WTC11 (cell line): Measurements from ENCODE around the gene MAP7D1. TPM values are rescaled to one million over a fixed set of nuclear protein-coding genes. Genes with fewer than 3 reads are reported as not detected.
A peak's percentile ranks its signal among the peaks of the same experiment; 100 is the strongest.

ENCODE experiments used
- ATAC-seq: fragments of 200-7000 bp; cut with Tn5 transposase; 2 replicates; pipeline ENCODE4 v1.10.0; 2021; ENCODE audit warnings: mild to moderate bottlenecking, moderate library complexity
- CTCF ChIA-PET: fragments of 300-600 bp; sonication (Branson Sonifier 250); formaldehyde crosslinking; loops from one replicate; lab custom pipeline; 2021; ENCODE audit warnings: antibody characterized with exemption; lab: Charles Lee
- POLR2A ChIA-PET: fragments of 350-600 bp; sonication (Branson Sonifier 250); formaldehyde crosslinking; loops from one replicate; lab custom pipeline; 2021; ENCODE audit warnings: antibody characterized with exemption; lab: Charles Lee
- DNase-seq: peaks from one replicate; pipeline ENCODE4 v3.0.0; 2021; ENCODE audit warnings: low spot score
- H3K27ac Mint-ChIP-seq: 2 replicates; pipeline ENCODE4 v1.8.0; 2021; ENCODE audit warnings: mixed read lengths
- H3K27me3 Mint-ChIP-seq: 2 replicates; pipeline ENCODE4 v1.8.0; 2021; ENCODE audit warnings: low read depth, mild to moderate bottlenecking, moderate library complexity, mixed read lengths
- H3K36me3 Mint-ChIP-seq: 2 replicates; pipeline ENCODE4 v1.8.0; 2021; ENCODE audit warnings: mixed read lengths
- H3K4me1 Mint-ChIP-seq: 2 replicates; pipeline ENCODE4 v1.8.0; 2022; ENCODE audit warnings: mixed read lengths
- H3K4me3 Mint-ChIP-seq: 2 replicates; pipeline ENCODE4 v1.8.0; 2021; ENCODE audit warnings: mild to moderate bottlenecking, moderate library complexity, mixed read lengths
- H3K9me3 Mint-ChIP-seq: 2 replicates; pipeline ENCODE4 v1.8.0; 2021; ENCODE audit warnings: mixed read lengths
- ARID4B ChIP-seq: sonication (generic); formaldehyde crosslinking; IDR thresholded peaks from 2 replicates; pipeline ENCODE4 v1.8.0; 2023; ENCODE audit warnings: missing genetic modification reagents, mild to moderate bottlenecking, borderline replicate concordance
- ATF1 ChIP-seq: sonication (generic); formaldehyde crosslinking; IDR thresholded peaks from 2 replicates; pipeline ENCODE4 v1.8.1; 2023; ENCODE audit warnings: mild to moderate bottlenecking, moderate library complexity, missing genetic modification reagents
- ATF3 ChIP-seq: sonication (generic); formaldehyde crosslinking; conservative IDR thresholded peaks from 2 replicates; pipeline ENCODE4 v1.8.1; 2022; ENCODE audit warnings: mild to moderate bottlenecking, missing genetic modification reagents
- GTF2I ChIP-seq: fragments of 250-450 bp; sonication (Bioruptor Pico); conservative IDR thresholded peaks from 2 replicates; pipeline ENCODE4 v1.4.0; 2021; ENCODE audit warnings: mild to moderate bottlenecking
- HMGA2 ChIP-seq: fragments of 250-450 bp; sonication (Bioruptor Pico); IDR thresholded peaks from 2 replicates; pipeline ENCODE4 v1.4.0; 2021; ENCODE audit warnings: mild to moderate bottlenecking, moderate library complexity
- NFE2L1 ChIP-seq: sonication (generic); formaldehyde crosslinking; IDR thresholded peaks from 2 replicates; pipeline ENCODE4 v1.8.1; 2023; ENCODE audit warnings: missing genetic modification reagents
- TEAD4 ChIP-seq: sonication (generic); formaldehyde crosslinking; IDR thresholded peaks from 2 replicates; pipeline ENCODE4 v1.8.0; 2022; ENCODE audit warnings: mild to moderate bottlenecking, missing genetic modification reagents
- USF1 ChIP-seq: sonication (generic); formaldehyde crosslinking; IDR thresholded peaks from 2 replicates; pipeline ENCODE4 v1.8.0; 2022; ENCODE audit warnings: mild to moderate bottlenecking, missing genetic modification reagents
- ZNF138 ChIP-seq: sonication (generic); formaldehyde crosslinking; conservative IDR thresholded peaks from 2 replicates; pipeline ENCODE4 v1.8.1; 2022; ENCODE audit warnings: mild to moderate bottlenecking, moderate library complexity, missing genetic modification reagents
- ZNF317 ChIP-seq: sonication (generic); formaldehyde crosslinking; IDR thresholded peaks from 2 replicates; pipeline ENCODE4 v1.8.1; 2023; ENCODE audit warnings: low read depth, mild to moderate bottlenecking, moderate library complexity, missing genetic modification reagents, borderline replicate concordance
- ZNF532 ChIP-seq: fragments of 250-450 bp; sonication (Bioruptor Pico); IDR thresholded peaks from 2 replicates; pipeline ENCODE4 v1.9.0; 2021; ENCODE audit warnings: mild to moderate bottlenecking, borderline replicate concordance
- ZNF671 ChIP-seq: fragments of 250-450 bp; sonication (Bioruptor Pico); IDR thresholded peaks from 2 replicates; pipeline ENCODE4 v1.8.0; 2021; ENCODE audit warnings: mild to moderate bottlenecking
- ZSCAN18 ChIP-seq: fragments of 250-450 bp; sonication (Bioruptor Pico); IDR thresholded peaks from 2 replicates; pipeline ENCODE4 v2.1.2; 2022; ENCODE audit warnings: mild to moderate bottlenecking, moderate library complexity
- total RNA-seq: library from RNA; stranded (reverse); gene quantifications from 3 replicates; pipeline ENCODE4 v1.2.3, GENCODE V29; 2021
- TF ChIP-seq, protein P1 (sequence below): fragments of 250-450 bp; sonication (Bioruptor Pico); conservative IDR thresholded peaks from 2 replicates; pipeline ENCODE4 v1.9.0; 2021; ENCODE audit warnings: mild to moderate bottlenecking
- TF ChIP-seq, protein P2 (sequence below): fragments of 250-450 bp; sonication (Bioruptor Pico); IDR thresholded peaks from 2 replicates; pipeline ENCODE4 v1.9.0; 2021; ENCODE audit warnings: mild to moderate bottlenecking

MAP7D1 gene
- total RNA-seq, 1 experiment from 2014 or later = 88.7 TPM

- Mint-ChIP-seq H3K36me3 (no peaks in the 10 kb centered on the region), H3K4me3 (no peak overlapping the region), H3K9me3 (no peaks in the 10 kb centered on the region), H3K27ac (no peak overlapping the region), H3K4me1 (no peaks in the 10 kb centered on the region), H3K27me3 (peaks cover 17% of the 10 kb centered on the region)
- DNase-seq = no peak
- TF ChIP-seq ZNF317 (CRISPR knock-in tag) = no peak
- no peak for TF ChIP-seq NFE2L1
- no peak for TF ChIP-seq ZNF671 (CRISPR knock-in tag)
- TF ChIP-seq ZSCAN18 (CRISPR knock-in tag) = no peak
- no peak for TF ChIP-seq GTF2I (CRISPR knock-in tag)
- TF ChIP-seq ARID4B (CRISPR knock-in tag) = no peak
- TF ChIP-seq ATF3 (CRISPR knock-in tag) = no peak
- peak; percentile 18 for ATAC-seq
- ChIA-PET POLR2A (interaction anchor here (0.6 kb wide), 1 partner anchor 129 kb away, joined by 4 read pairs; no protein-coding TSS in a partner anchor), CTCF (interaction anchor here (0.6 to 3.6 kb wide), 10 partner anchors 9 to 188 kb away, joined by 3 to 55 read pairs (median 4); partner anchors contain the start of genes ADPRS, SH3D21 and TRAPPC3)
These were observed 37.3 kb upstream of the MAP7D1 start for GRCh38 chr1:36118447-36119204.

- H3K9me3 Mint-ChIP-seq = no peaks in the 10 kb centered on the region
- H3K36me3 Mint-ChIP-seq = no peaks in the 10 kb centered on the region
- peaks cover 2% of the 10 kb centered on the region; the same call in 1 of the 2 replicates for H3K4me1 Mint-ChIP-seq
- CTCF ChIA-PET = interaction anchor here (0.6 to 3.6 kb wide), 8 partner anchors 10 to 187 kb away, joined by 3 to 55 read pairs (median 4); partner anchors contain the start of genes ADPRS, SH3D21 and TRAPPC3
- H3K4me3 Mint-ChIP-seq = no peak overlapping the region
- H3K27ac Mint-ChIP-seq = no peak overlapping the region
- POLR2A ChIA-PET = no interaction called here
- DNase-seq = no peak
- no peak for ATAC-seq
- peaks cover 25% of the 10 kb centered on the region for H3K27me3 Mint-ChIP-seq
- TF ChIP-seq, protein P1, sequence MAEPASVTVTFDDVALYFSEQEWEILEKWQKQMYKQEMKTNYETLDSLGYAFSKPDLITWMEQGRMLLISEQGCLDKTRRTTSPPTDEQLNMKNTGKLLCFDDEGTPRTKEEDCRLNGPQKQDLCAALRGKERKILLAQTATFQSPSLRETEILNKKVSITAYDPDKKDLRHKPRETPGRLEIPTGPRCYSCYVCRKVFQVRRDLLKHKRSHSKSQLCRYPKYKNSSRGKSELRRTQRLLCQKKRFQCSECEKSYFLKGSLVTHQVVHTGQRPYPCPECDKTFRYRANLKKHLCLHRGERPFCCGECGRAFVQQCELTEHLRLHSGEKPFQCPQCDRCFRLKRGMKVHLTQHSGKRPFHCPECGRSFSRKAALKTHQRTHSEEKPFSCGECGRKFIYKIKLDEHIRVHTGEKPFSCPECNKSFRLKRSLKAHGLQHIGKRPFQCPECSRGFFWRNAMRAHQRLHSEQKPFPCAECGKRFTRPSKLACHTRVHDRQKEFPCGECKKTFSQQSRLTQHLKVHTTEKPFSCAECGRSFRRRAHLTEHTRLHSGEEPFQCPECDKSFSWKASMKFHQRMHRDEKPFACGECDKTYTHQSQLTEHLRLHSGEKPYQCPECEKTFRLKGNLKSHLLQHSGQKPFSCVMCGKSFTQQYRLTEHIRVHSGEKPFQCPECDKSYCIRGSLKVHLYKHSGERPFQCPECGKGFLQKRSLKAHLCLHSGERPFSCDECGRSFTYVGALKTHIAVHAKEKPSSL (CRISPR knock-in tag) = no peak
- TF ChIP-seq TEAD4 (no peak), ATF1 (no peak), USF1 (CRISPR knock-in tag) (no peak), HMGA2 (no peak), ZNF138 (CRISPR knock-in tag) (no peak), ZNF532 (CRISPR knock-in tag) (no peak)
- TF ChIP-seq, protein P2, sequence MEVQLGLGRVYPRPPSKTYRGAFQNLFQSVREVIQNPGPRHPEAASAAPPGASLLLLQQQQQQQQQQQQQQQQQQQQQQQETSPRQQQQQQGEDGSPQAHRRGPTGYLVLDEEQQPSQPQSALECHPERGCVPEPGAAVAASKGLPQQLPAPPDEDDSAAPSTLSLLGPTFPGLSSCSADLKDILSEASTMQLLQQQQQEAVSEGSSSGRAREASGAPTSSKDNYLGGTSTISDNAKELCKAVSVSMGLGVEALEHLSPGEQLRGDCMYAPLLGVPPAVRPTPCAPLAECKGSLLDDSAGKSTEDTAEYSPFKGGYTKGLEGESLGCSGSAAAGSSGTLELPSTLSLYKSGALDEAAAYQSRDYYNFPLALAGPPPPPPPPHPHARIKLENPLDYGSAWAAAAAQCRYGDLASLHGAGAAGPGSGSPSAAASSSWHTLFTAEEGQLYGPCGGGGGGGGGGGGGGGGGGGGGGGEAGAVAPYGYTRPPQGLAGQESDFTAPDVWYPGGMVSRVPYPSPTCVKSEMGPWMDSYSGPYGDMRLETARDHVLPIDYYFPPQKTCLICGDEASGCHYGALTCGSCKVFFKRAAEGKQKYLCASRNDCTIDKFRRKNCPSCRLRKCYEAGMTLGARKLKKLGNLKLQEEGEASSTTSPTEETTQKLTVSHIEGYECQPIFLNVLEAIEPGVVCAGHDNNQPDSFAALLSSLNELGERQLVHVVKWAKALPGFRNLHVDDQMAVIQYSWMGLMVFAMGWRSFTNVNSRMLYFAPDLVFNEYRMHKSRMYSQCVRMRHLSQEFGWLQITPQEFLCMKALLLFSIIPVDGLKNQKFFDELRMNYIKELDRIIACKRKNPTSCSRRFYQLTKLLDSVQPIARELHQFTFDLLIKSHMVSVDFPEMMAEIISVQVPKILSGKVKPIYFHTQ (CRISPR knock-in tag) = no peak
These were observed 36.5 kb upstream of the MAP7D1 start for GRCh38 chr1:36119456-36119855.
